OCI-LY7 (cell line): ENCODE results near the gene TIMM9. TPM values are rescaled to one million over a fixed set of nuclear protein-coding genes. Genes with fewer than 3 reads are reported as not detected.

ENCODE experiments used
- BruUV-seq: library from RNA; stranded (reverse); fragments of 400-500 nt; replicated peaks from 2 replicates; lab custom pipeline; 2021; lab: Mats Ljungman, UMichigan
- CTCF ChIA-PET: fragments of 300-600 bp; sonication (Branson Sonifier 250); formaldehyde crosslinking; loops from one replicate; lab custom pipeline; 2022; ENCODE audit warnings: antibody characterized with exemption; ENCODE audit not compliant: unreplicated experiment; lab: Charles Lee
- POLR2A ChIA-PET: fragments of 300-600 bp; sonication (Branson Sonifier 250); formaldehyde crosslinking; loops from one replicate; lab custom pipeline; 2022; ENCODE audit warnings: antibody characterized with exemption; lab: Charles Lee
- DNase-seq: peaks from one replicate; pipeline ENCODE4 v3.0.0-alpha.2; 2015; ENCODE audit warnings: low spot score
- H2AFZ ChIP-seq: fragments of 200-600 bp; sonication (generic), shearing (Covaris generic); 2 replicates; pipeline ENCODE4 v1.6.1; 2014; ENCODE audit warnings: mild to moderate bottlenecking, antibody characterized with exemption, low read length, moderate library complexity
- H3K27ac ChIP-seq: fragments of 200-600 bp; sonication (generic); 2 replicates; pipeline ENCODE4 v1.5.1; 2014; ENCODE audit warnings: mixed run types, low read depth, mild to moderate bottlenecking, moderate library complexity, low read length, inconsistent platforms; ENCODE audit not compliant: poor library complexity, severe bottlenecking
- H3K36me3 ChIP-seq: fragments of 200-600 bp; sonication (generic); 2 replicates; pipeline ENCODE4 v1.6.1; 2014; ENCODE audit warnings: mild to moderate bottlenecking, antibody characterized with exemption, low read length, moderate library complexity, mixed read lengths; ENCODE audit not compliant: insufficient read depth
- H3K4me1 ChIP-seq: fragments of 200-600 bp; sonication (generic); 2 replicates; pipeline ENCODE4 v1.5.1; 2014; ENCODE audit warnings: mild to moderate bottlenecking, low read length; ENCODE audit not compliant: insufficient read depth, poor library complexity, severe bottlenecking
- H3K4me2 ChIP-seq: fragments of 200-600 bp; sonication (generic); 2 replicates; pipeline ENCODE4 v1.6.1; 2014; ENCODE audit warnings: mild to moderate bottlenecking, low read length
- H3K4me3 ChIP-seq: fragments of 200-600 bp; sonication (generic); 2 replicates; pipeline ENCODE4 v1.5.1; 2014; ENCODE audit warnings: mild to moderate bottlenecking, low read depth, low read length; ENCODE audit not compliant: poor library complexity, severe bottlenecking
- H3K79me2 ChIP-seq: fragments of 200-600 bp; sonication (generic); 2 replicates; pipeline ENCODE4 v1.6.1; 2016; ENCODE audit warnings: low read depth, mild to moderate bottlenecking, low read length, moderate library complexity, mixed read lengths; ENCODE audit not compliant: insufficient read depth
- H3K9me2 ChIP-seq: fragments of 200-600 bp; sonication (generic); 2 replicates; pipeline ENCODE4 v1.6.1; 2016; ENCODE audit warnings: mild to moderate bottlenecking, low read length, mixed read lengths; ENCODE audit not compliant: insufficient read depth
- H3K9me3 ChIP-seq: fragments of 200-600 bp; sonication (generic); 2 replicates; pipeline ENCODE4 v1.6.1; 2014; ENCODE audit warnings: mild to moderate bottlenecking, mixed run types, low read length, mixed read lengths
- H4K20me1 ChIP-seq: fragments of 200-600 bp; sonication (generic); 2 replicates; pipeline ENCODE4 v1.6.1; 2014; ENCODE audit warnings: mild to moderate bottlenecking, antibody characterized with exemption, low read length, moderate library complexity, mixed read lengths; ENCODE audit not compliant: insufficient read depth
- EZH2phosphoT487 ChIP-seq: fragments of 200-600 bp; sonication (generic); IDR thresholded peaks from 2 replicates; pipeline ENCODE4 v1.6.1; 2018; ENCODE audit warnings: low read depth, borderline replicate concordance, mild to moderate bottlenecking, mixed run types, antibody characterized with exemption, low read length, moderate library complexity, mixed read lengths
- intact Hi-C: fragments of 100-400 bp; cut with micrococcal nuclease; formaldehyde crosslinking; loops from one replicate; pipeline ENCODE4 v1.10.0; 2022; ENCODE audit not compliant: unreplicated experiment
- total RNA-seq, 2 experiments: library from RNA; depleted of rRNA in 1 of 2; stranded (reverse); fragments of >200 nt in 1 of 2; shearing (Covaris generic) in 1 of 2; gene quantifications; 2 replicates each; pipeline ENCODE4 v1.2.3, GENCODE V29; 2014 to 2022
- TF ChIP-seq, protein P1 (sequence below): fragments of 200-600 bp; sonication (generic); conservative IDR thresholded peaks from 2 replicates; pipeline ENCODE4 v1.5.1; 2014; ENCODE audit warnings: mild to moderate bottlenecking, antibody characterized with exemption, low read length, moderate library complexity, mixed read lengths

TIMM9 gene
- total RNA-seq, 2 experiments from 2014 or later, result 37.2 to 60.3 TPM

DNA sequence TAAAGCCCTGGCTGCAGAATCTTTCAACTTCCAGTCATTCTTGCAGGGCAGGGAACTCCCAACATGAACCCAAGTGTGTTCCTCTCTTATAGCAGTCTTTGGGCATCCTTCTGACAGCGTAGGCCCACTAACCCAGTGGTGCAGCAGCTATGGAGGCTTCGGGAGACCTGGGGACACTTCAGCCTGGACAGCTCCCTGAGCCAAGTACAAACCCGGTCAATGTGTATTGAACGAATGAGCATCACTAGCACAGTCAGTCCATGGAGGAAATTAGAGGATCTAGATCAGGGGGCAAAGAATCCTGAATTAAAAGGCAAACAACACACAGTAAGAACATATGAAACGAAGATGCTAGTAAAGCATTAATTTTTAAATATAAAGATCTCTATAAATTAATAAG lies 42.0 kb upstream of the TIMM9 start:
- no TSS peak for BruUV-seq
- Histone ChIP-seq H4K20me1 (no peaks in the 10 kb centered on the region), H3K4me2 (no peak overlapping the region), H3K9me3 (no peaks in the 10 kb centered on the region), H3K27ac (no peak overlapping the region), H3K79me2 (no peaks in the 10 kb centered on the region), H3K4me1 (no peaks in the 10 kb centered on the region), H3K36me3 (peaks cover 71% of the 10 kb centered on the region), H3K9me2 (no peaks in the 10 kb centered on the region), H3K4me3 (no peak overlapping the region), H2AFZ (no peak overlapping the region)
- ChIA-PET POLR2A (no interaction called here), CTCF (no interaction called here)
- intact Hi-C loops, result no loop called here
- DNase-seq, result no peak
- TF ChIP-seq, protein P1, sequence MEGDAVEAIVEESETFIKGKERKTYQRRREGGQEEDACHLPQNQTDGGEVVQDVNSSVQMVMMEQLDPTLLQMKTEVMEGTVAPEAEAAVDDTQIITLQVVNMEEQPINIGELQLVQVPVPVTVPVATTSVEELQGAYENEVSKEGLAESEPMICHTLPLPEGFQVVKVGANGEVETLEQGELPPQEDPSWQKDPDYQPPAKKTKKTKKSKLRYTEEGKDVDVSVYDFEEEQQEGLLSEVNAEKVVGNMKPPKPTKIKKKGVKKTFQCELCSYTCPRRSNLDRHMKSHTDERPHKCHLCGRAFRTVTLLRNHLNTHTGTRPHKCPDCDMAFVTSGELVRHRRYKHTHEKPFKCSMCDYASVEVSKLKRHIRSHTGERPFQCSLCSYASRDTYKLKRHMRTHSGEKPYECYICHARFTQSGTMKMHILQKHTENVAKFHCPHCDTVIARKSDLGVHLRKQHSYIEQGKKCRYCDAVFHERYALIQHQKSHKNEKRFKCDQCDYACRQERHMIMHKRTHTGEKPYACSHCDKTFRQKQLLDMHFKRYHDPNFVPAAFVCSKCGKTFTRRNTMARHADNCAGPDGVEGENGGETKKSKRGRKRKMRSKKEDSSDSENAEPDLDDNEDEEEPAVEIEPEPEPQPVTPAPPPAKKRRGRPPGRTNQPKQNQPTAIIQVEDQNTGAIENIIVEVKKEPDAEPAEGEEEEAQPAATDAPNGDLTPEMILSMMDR, result no peak
- no peak for TF ChIP-seq EZH2phosphoT487

DNA sequence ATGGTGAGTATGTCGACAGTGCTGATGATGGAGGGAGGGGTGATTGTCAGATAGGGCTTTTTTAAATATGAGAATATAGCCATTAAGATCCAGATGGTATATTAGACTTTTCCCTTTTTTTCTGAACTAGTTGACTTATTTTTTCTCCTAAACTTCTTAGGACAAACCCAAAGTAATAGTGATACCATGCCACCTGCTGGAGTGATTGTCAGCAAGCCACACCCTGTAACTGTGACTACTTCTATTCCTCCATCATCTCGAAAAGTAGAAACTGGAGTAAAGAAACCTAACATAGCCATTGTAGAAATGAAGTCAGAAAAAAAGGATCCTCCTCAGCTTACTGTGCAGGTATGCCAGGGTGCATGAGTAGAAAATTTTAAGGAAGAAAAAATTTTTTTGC lies 40.2 kb upstream of the TIMM9 start:
- H2AFZ ChIP-seq, result no peak overlapping the region
- BruUV-seq, result no TSS peak
- H3K4me3 ChIP-seq, result no peak overlapping the region
- H3K79me2 ChIP-seq, result no peaks in the 10 kb centered on the region
- peaks cover 72% of the 10 kb centered on the region for H3K36me3 ChIP-seq
- POLR2A ChIA-PET, result no interaction called here
- H4K20me1 ChIP-seq, result no peaks in the 10 kb centered on the region
- intact Hi-C loops, result no loop called here
- no peaks in the 10 kb centered on the region for H3K9me3 ChIP-seq
- H3K4me1 ChIP-seq, result no peaks in the 10 kb centered on the region
- CTCF ChIA-PET, result no interaction called here
- H3K27ac ChIP-seq, result no peak overlapping the region
- no peaks in the 10 kb centered on the region for H3K9me2 ChIP-seq
- no peak for TF ChIP-seq EZH2phosphoT487
- TF ChIP-seq, protein P1, result peak; percentile 18; the same call in 1 of the 2 replicates
- no peak for DNase-seq
- no peak overlapping the region for H3K4me2 ChIP-seq

DNA sequence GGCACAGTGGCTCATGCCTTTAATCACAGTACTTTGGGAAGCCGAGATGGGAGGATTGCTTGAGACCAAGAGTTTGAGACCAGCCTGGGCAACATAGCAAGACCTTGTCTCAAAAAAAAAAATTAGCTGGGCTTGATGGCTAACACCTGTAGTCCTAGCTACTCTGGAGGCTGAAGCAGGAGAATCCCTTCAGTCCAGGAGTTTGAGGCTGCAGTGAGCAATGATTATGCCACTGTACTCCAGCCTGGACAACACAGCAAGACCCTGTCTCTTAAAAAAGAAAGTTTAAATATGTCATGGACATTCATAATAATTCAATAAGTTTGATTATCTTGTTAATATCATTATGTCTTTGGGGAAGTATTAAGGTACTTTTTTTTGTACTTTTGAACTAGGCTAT lies 39.1 kb upstream of the TIMM9 start:
- H3K36me3 ChIP-seq, result peaks cover 70% of the 10 kb centered on the region
- H3K4me3 ChIP-seq, result no peak overlapping the region
- H3K79me2 ChIP-seq, result no peaks in the 10 kb centered on the region
- no peaks in the 10 kb centered on the region for H3K4me1 ChIP-seq
- ChIA-PET CTCF (no interaction called here), POLR2A (interaction anchor here (0.7 kb wide), 1 partner anchor 641 kb away, joined by 4 read pairs; no protein-coding TSS in a partner anchor)
- intact Hi-C loops, result no loop called here
- no peak overlapping the region for H3K4me2 ChIP-seq
- no peaks in the 10 kb centered on the region for H3K9me2 ChIP-seq
- no peak overlapping the region for H3K27ac ChIP-seq
- no peak overlapping the region for H2AFZ ChIP-seq
- BruUV-seq, result no TSS peak
- no peak for DNase-seq
- no peaks in the 10 kb centered on the region for H4K20me1 ChIP-seq
- no peaks in the 10 kb centered on the region for H3K9me3 ChIP-seq
- no peak for TF ChIP-seq EZH2phosphoT487
- TF ChIP-seq, protein P1, result no peak
